Measurements from ENCODE around the gene NACC2. TPM values are rescaled to one million over a fixed set of nuclear protein-coding genes. Genes with fewer than 3 reads are reported as not detected.

NACC2 gene
- polyA plus RNA-seq, 4 donors, result 6.9 to 9.9 (median 9.6) TPM

GRCh38 chr9:135987838-135988404 lies 107.2 kb downstream of the NACC2 start:
- no peak for DNase-seq (ENCODE audit: low read depth in 4 of 4, low spot score in 2 of 4)

GRCh38 chr9:135986605-135987004 lies 108.5 kb downstream of the NACC2 start:
- DNase-seq (ENCODE audit: low read depth in 4 of 4, low spot score in 2 of 4), result no peak

GRCh38 chr9:135985889-135986288 lies 109.2 kb downstream of the NACC2 start:
- DNase-seq (ENCODE audit: low read depth in 4 of 4, low spot score in 2 of 4), result no peak

GRCh38 chr9:135985459-135985774 lies 109.7 kb downstream of the NACC2 start:
- DNase-seq (ENCODE audit: low read depth in 4 of 4, low spot score in 2 of 4), result no peak

GRCh38 chr9:135984072-135984710 lies 110.9 kb downstream of the NACC2 start:
- DNase-seq (ENCODE audit: low read depth in 4 of 4, low spot score in 2 of 4), result no peak

- no peak for DNase-seq (ENCODE audit: low read depth in 4 of 4, low spot score in 2 of 4)
Measured at GRCh38 chr9:135983208-135984071, 111.6 kb downstream of the NACC2 start.

- DNase-seq (ENCODE audit: low read depth in 4 of 4, low spot score in 2 of 4), result no peak
Measured at GRCh38 chr9:135982499-135983207, 112.4 kb downstream of the NACC2 start.

- no peak for DNase-seq (ENCODE audit: low read depth in 4 of 4, low spot score in 2 of 4)
Measured at GRCh38 chr9:135980926-135981630, 114.0 kb downstream of the NACC2 start.

GRCh38 chr9:135979547-135980166 lies 115.4 kb downstream of the NACC2 start:
- no peak for DNase-seq (ENCODE audit: low read depth in 4 of 4, low spot score in 2 of 4)

- DNase-seq (ENCODE audit: low read depth in 4 of 4, low spot score in 2 of 4), result no peak
Measured at GRCh38 chr9:135978642-135979546, 116.2 kb downstream of the NACC2 start.

GRCh38 chr9:135976944-135977343 lies 118.1 kb downstream of the NACC2 start:
- no peak for DNase-seq (ENCODE audit: low read depth in 4 of 4, low spot score in 2 of 4)

- DNase-seq (ENCODE audit: low read depth in 4 of 4, low spot score in 2 of 4), result no peak
Measured at GRCh38 chr9:135976531-135976930, 118.6 kb downstream of the NACC2 start.

- DNase-seq (ENCODE audit: low read depth in 4 of 4, low spot score in 2 of 4), result no peak
Measured at GRCh38 chr9:135975834-135976233, 119.3 kb downstream of the NACC2 start.

- no peak for DNase-seq (ENCODE audit: low read depth in 4 of 4, low spot score in 2 of 4)
Measured at GRCh38 chr9:135974220-135974573, 120.9 kb downstream of the NACC2 start.

GRCh38 chr9:135973277-135974219 lies 121.5 kb downstream of the NACC2 start:
- DNase-seq (ENCODE audit: low read depth in 4 of 4, low spot score in 2 of 4), result no peak

- DNase-seq (ENCODE audit: low read depth in 4 of 4, low spot score in 2 of 4), result peak in 2 of 4 donors; percentile 67 to 78
Measured at GRCh38 chr9:135971892-135972291, 123.2 kb downstream of the NACC2 start.

- no peak for DNase-seq (ENCODE audit: low read depth in 4 of 4, low spot score in 2 of 4)
Measured at GRCh38 chr9:135971111-135971766, 123.8 kb downstream of the NACC2 start.
